Right lobe of liver (tissue), 6 donors: ENCODE measurements around the gene SLC27A2. TPM values are rescaled to one million over a fixed set of nuclear protein-coding genes. Genes with fewer than 3 reads are reported as not detected.

Experiments
- ATAC-seq, 4 donors: fragments of 200-7000 bp; cut with Tn5 transposase; one replicate each; pipeline ENCODE4 v1.9.1; 2020; ENCODE audit warnings: mild to moderate bottlenecking in 4 of 4, moderate library complexity in 4 of 4
- DNase-seq, 3 donors: peaks; one replicate each; pipeline ENCODE4 v3.0.0-alpha.2; 2020
- H3K27ac ChIP-seq, 3 donors: fragments of 200-600 bp; one replicate each; pipeline ENCODE4 v1.8.0; 2022
- H3K27me3 ChIP-seq, 2 donors: fragments of 200-600 bp; one replicate each; pipeline ENCODE4 v1.8.0; 2022
- H3K36me3 ChIP-seq, 4 donors: fragments of 200-600 bp; sonication (generic) in 1 of 4; one replicate each; pipeline versions ENCODE4 v1.5.1 to v1.8.0; 2017 to 2022; ENCODE audit warnings: control low read depth in 1 of 4
- H3K4me1 ChIP-seq, 4 donors: fragments of 200-600 bp; sonication (generic) in 1 of 4; one replicate each; pipeline versions ENCODE4 v1.5.1 to v1.8.0; 2017 to 2022; ENCODE audit warnings: control low read depth in 1 of 4
- H3K4me3 ChIP-seq, 3 donors: fragments of 200-600 bp; one replicate each; pipeline ENCODE4 v1.8.0; 2022
- H3K9me3 ChIP-seq, 4 donors: fragments of 200-600 bp; sonication (generic) in 1 of 4; one replicate each; pipeline versions ENCODE4 v1.5.1 to v1.8.0; 2017 to 2022; ENCODE audit warnings: control low read depth in 1 of 4
- CTCF ChIP-seq, 4 donors: fragments of 200-600 bp in 3 of 4; fragments of 450-650 bp in 1 of 4; IDR thresholded peaks; one replicate each; pipeline versions ENCODE4 v1.5.1 to v1.8.0; 2016 to 2022; ENCODE audit warnings: antibody characterized with exemption in 4 of 4, mild to moderate bottlenecking in 2 of 4
- POLR2A ChIP-seq: fragments of 450-650 bp; IDR thresholded peaks from one replicate; pipeline ENCODE4 v1.6.1; 2017; ENCODE audit warnings: antibody characterized with exemption, mild to moderate bottlenecking
- WGBS: methylation state at CpG from one replicate; pipeline ENCODE4 v1.1.6; 2018; ENCODE audit warnings: low coverage, low lambda C conversion rate; ENCODE audit not compliant: insufficient coverage; ENCODE audit errors: missing lambda C conversion rate; 5-methylcytosine and 5-hydroxymethylcytosine counted together
- intact Hi-C, 2 donors: fragments of 100-400 bp; cut with DNase I; formaldehyde crosslinking; loops; one replicate each; pipeline versions ENCODE4 v1.11.2 to v1.14.1; 2022
- total RNA-seq, 6 experiments: library from RNA; depleted of rRNA in 2 of 6; stranded (reverse); fragments of >200 nt in 2 of 6; fragmentation: NEBNext Ultra II Directional in 3 of 6; extraction: Animal tissue kit (Norgen Biotek cat#: 25700) in 3 of 6; gene quantifications; one replicate each; pipeline versions ENCODE4 v1.1.0 to v1.2.4, GENCODE V29; 2016 to 2023
- donor health status: DM: no; HTN: yes; CAD: no.
- donor health status: DM: no; HTN: no; CAD: no.
- donor health status: DM: no; HTN: no; CAD: no.
- donor health status: DM: no; HTN: yes; CAD: no.
- donor health status: DM: no; HTN: yes; CAD: no.

Gene SLC27A2
- total RNA-seq, 6 experiments from 2014 or later, result 76.8 to 366 (median 172) TPM

- H3K27me3 ChIP-seq, result no peaks in the 10 kb centered on the region
- TF ChIP-seq CTCF (IDR thresholded peaks at IDR 0.05), result peak in 1 of 4 donors; percentile 18
- no peak for TF ChIP-seq POLR2A
- H3K4me1 ChIP-seq, result peaks cover 0 to 73% (median 33%) of the 10 kb centered on the region in 4 donors
- ATAC-seq (peak in 1 of 4 donors; percentile 10), DNase-seq (no peak)
- H3K4me3 ChIP-seq, result no peak overlapping the region
- peak overlapping the region; percentile 54 to 82 (median 80) for H3K27ac ChIP-seq
- WGBS, result 17% methylated on average over 4 of the region's 4 CpGs
- intact Hi-C loops, result no loop called here
- no peaks in the 10 kb centered on the region for H3K36me3 ChIP-seq
- H3K9me3 ChIP-seq, result no peaks in the 10 kb centered on the region
Observed at GRCh38 chr15:50248994-50249582, 67.1 kb downstream of the SLC27A2 start.

DNA sequence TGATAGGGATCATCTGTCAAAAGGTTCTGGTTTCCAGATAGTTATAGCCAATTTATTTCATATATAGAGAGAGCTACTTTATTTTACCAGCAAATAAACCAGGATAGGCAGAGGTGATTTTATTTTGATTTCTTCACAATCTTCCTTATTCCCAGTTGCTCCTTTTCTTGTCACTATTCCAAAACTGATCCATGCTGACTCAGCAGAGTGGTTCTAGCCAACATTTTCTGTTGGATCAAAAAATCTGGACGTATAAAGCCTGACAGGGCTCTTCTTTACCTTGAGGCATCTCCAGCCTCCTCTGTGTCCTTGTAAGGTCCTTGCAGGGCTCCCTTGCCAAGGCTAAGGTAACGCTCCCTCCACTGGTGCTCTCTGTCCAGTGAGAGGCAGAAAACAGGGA is 67.7 kb downstream of the SLC27A2 start:
- DNase-seq (no peak), ATAC-seq (no peak)
- Histone ChIP-seq H3K9me3 (no peaks in the 10 kb centered on the region), H3K27me3 (no peaks in the 10 kb centered on the region), H3K4me3 (no peak overlapping the region), H3K36me3 (no peaks in the 10 kb centered on the region), H3K4me1 (peaks cover 0 to 67% (median 30%) of the 10 kb centered on the region in 4 donors), H3K27ac (peak overlapping the region; percentile 39 to 80 (median 54))
- intact Hi-C loops, result loop anchor here in 1 of 2 donors (10.0 kb wide), 1 partner anchor 65 kb away; the partner anchor contains the start of gene SLC27A2
- 86% methylated on average over 1 of the region's 2 CpGs for WGBS
- TF ChIP-seq CTCF (IDR thresholded peaks at IDR 0.05) (no peak), POLR2A (no peak)

- peak; percentile 57 to 81 (median 70) for ATAC-seq
Observed at GRCh38 chr15:50250760-50251394, 68.9 kb downstream of the SLC27A2 start.

GRCh38 chr15:50251638-50252182 is 69.7 kb downstream of the SLC27A2 start:
- TF ChIP-seq POLR2A, result no peak
- TF ChIP-seq CTCF (IDR thresholded peaks at IDR 0.05), result no peak
- 87% methylated on average over 6 of the region's 11 CpGs for whole genome bisulfite sequencing
- ATAC-seq (no peak), DNase-seq (no peak)
- intact Hi-C loops, result loop anchor here in 1 of 2 donors (10.0 kb wide), 1 partner anchor 67 kb away; the partner anchor contains the start of gene SLC27A2
- Histone ChIP-seq H3K4me3 (no peak overlapping the region), H3K4me1 (peaks cover 0 to 47% (median 21%) of the 10 kb centered on the region in 4 donors), H3K36me3 (no peaks in the 10 kb centered on the region), H3K27me3 (no peaks in the 10 kb centered on the region), H3K27ac (peak overlapping the region in 1 of 3 donors; percentile 31), H3K9me3 (no peaks in the 10 kb centered on the region)

More at GRCh38 chr15:50250760-50251394, 68.9 kb downstream of the SLC27A2 start:
- Histone ChIP-seq H3K4me3 (no peak overlapping the region), H3K27ac (peak overlapping the region in 1 of 3 donors; percentile 80), H3K9me3 (no peaks in the 10 kb centered on the region), H3K4me1 (peaks cover 0 to 55% (median 26%) of the 10 kb centered on the region in 4 donors), H3K27me3 (no peaks in the 10 kb centered on the region), H3K36me3 (no peaks in the 10 kb centered on the region)
- TF ChIP-seq POLR2A (no peak), CTCF (IDR thresholded peaks at IDR 0.05) (no peak)
- no peak for DNase-seq
- 55% methylated on average over 6 of the region's 6 CpGs for WGBS
- intact Hi-C loops, result loop anchor here in 1 of 2 donors (10.0 kb wide), 1 partner anchor 66 kb away; the partner anchor contains the start of gene SLC27A2
